RKO (cell line): Measurements from ENCODE around the gene L3MBTL2.
"Not testable (repeated sequence)": the region's sequence is repeated elsewhere in the genome, so short reads cannot be mapped to it uniquely, and the experiment has no call there.

Experiments
- DNase-seq: peaks from one replicate; pipeline ENCODE4 v3.0.0-alpha.2; 2016; ENCODE audit warnings: low spot score

L3MBTL2 gene

GRCh38 chr22:41204992-41205900, at the start of gene L3MBTL2:
Gene L3MBTL2, plus strand, starts transcription at chr22:41205312. Its CDS starts 51 bp downstream, at chr22:41205363.
- peak; percentile 97 for DNase-seq

DNA sequence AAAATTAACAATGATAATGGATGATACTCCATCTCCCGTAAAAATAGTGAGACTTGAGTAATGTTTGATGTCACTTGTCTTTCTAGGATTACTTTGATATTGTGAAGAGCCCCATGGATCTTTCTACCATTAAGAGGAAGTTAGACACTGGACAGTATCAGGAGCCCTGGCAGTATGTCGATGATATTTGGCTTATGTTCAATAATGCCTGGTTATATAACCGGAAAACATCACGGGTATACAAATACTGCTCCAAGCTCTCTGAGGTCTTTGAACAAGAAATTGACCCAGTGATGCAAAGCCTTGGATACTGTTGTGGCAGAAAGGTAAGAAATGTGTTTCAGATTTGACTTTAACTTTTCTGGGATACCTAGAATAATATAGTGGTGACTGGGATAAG, 48.0 kb upstream of the L3MBTL2 start:
- no peak for DNase-seq

DNA sequence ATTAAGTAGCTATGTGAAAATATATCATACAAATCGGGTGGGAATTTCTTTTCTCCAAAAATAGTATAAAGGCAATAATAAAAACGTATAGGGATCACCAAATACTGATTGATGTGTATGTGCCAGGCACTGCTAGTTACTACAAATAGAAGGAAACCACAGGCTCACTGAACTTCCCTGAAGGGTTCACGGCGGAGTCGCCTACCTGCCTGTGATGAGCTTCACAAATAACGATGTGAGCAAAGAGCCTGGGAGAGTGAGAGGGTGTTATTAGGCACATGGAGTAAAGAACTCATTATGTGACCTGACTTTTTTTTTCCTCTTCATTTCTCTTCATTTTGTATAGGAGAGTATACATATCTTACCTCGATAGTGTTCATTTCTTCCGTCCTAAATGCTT, 36.0 kb upstream of the L3MBTL2 start:
- no peak for DNase-seq

- no peak for DNase-seq
These were observed 33.1 kb upstream of the L3MBTL2 start for GRCh38 chr22:41171996-41172395.

- no peak for DNase-seq
These were observed 29.6 kb upstream of the L3MBTL2 start for GRCh38 chr22:41175546-41175945.

GRCh38 chr22:41177040-41177621, 28.0 kb upstream of the L3MBTL2 start:
- DNase-seq: no peak

DNA sequence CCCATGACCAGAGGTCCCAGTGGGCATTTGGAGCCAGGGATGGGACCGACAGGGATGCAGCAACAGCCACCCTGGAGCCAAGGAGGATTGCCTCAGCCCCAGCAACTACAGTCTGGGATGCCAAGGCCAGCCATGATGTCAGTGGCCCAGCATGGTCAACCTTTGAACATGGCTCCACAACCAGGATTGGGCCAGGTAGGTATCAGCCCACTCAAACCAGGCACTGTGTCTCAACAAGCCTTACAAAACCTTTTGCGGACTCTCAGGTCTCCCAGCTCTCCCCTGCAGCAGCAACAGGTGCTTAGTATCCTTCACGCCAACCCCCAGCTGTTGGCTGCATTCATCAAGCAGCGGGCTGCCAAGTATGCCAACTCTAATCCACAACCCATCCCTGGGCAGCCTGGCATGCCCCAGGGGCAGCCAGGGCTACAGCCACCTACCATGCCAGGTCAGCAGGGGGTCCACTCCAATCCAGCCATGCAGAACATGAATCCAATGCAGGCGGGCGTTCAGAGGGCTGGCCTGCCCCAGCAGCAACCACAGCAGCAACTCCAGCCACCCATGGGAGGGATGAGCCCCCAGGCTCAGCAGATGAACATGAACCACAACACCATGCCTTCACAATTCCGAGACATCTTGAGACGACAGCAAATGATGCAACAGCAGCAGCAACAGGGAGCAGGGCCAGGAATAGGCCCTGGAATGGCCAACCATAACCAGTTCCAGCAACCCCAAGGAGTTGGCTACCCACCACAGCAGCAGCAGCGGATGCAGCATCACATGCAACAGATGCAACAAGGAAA, 27.3 kb upstream of the L3MBTL2 start:
- no peak for DNase-seq

- DNase-seq: no peak
These were observed 26.6 kb upstream of the L3MBTL2 start for GRCh38 chr22:41178425-41178975.

DNA sequence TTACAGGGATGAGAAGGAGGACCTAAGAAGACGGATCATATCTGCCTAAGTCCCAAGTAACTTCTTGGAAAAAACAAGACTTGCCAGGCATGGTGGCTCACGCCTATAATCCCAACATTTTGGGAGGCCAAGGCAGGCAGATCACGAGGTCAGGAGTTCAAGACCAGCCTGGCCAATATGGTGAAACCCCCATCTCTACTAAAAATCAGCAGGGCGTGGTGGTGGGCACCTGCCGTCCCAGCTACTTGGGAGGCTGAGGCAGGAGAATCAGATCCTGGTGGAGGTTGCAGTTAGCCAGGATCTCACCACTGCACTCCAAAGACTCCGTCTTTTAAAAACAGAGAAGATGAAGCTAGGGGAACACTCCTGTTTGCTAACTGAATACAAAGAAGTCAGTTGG, 24.8 kb upstream of the L3MBTL2 start:
- DNase-seq: not testable (repeated sequence)

- DNase-seq: no peak
These were observed 24.2 kb upstream of the L3MBTL2 start for GRCh38 chr22:41180926-41181325.

GRCh38 chr22:41181349-41182241, 23.5 kb upstream of the L3MBTL2 start:
- DNase-seq: peak; percentile 49

DNA sequence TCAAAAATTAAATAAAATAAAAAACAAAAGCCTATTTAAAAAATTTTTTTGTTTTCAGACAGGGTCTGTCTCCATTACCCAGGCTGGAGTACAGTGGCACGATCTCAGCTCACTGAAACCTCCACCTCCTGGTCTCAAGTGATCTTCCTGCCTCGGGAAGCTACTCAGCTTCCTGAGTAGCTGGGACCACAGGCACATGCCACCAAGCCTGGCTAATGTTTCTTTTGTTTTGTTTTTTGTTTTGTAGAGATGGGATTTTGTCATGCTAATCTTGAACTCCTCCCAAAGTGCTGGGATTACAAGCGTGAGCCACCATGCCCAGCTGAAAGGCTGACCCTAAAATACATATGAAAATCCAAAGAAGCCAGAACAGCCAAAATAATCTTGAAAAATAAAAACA, 20.4 kb upstream of the L3MBTL2 start:
- DNase-seq: no peak

DNA sequence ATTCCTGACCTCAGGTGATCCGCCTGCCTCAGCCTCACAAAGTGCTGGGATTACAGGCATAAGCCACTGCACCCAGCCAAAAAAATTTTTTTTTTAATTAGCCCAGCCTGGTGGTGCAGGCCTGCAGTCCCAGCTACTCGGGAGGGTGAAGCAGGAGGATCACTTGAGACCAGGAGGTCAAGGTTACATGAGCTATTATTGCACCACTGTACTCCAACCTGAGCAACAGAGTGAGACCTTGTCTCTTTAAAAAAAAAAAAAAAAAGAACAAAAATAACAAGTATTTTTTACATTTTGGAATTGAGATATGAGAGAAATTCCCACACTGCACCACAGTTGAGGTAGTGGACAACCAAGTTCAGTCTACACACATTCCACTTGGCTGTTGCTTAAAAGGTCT, 13.6 kb upstream of the L3MBTL2 start:
- DNase-seq: no peak

DNA sequence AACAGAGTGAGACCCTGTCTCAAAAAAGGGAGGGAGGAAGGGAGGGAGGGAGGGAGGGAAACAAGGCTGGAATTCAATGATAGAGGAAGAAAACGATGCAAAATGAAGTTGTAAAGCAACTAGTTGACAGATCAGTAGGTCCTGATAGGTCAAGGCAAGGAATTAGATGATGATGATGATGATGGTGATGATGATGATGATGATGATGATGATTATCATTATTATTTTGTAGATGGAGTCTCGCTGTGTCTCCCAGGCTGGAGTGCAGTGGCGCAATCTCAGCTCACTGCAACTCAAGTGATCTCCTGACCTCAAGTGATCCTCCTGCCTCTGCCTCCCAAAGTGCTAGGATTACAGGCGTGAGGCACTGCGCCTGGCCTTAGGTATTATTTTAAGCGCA, 11.3 kb upstream of the L3MBTL2 start:
- DNase-seq: no peak

DNA sequence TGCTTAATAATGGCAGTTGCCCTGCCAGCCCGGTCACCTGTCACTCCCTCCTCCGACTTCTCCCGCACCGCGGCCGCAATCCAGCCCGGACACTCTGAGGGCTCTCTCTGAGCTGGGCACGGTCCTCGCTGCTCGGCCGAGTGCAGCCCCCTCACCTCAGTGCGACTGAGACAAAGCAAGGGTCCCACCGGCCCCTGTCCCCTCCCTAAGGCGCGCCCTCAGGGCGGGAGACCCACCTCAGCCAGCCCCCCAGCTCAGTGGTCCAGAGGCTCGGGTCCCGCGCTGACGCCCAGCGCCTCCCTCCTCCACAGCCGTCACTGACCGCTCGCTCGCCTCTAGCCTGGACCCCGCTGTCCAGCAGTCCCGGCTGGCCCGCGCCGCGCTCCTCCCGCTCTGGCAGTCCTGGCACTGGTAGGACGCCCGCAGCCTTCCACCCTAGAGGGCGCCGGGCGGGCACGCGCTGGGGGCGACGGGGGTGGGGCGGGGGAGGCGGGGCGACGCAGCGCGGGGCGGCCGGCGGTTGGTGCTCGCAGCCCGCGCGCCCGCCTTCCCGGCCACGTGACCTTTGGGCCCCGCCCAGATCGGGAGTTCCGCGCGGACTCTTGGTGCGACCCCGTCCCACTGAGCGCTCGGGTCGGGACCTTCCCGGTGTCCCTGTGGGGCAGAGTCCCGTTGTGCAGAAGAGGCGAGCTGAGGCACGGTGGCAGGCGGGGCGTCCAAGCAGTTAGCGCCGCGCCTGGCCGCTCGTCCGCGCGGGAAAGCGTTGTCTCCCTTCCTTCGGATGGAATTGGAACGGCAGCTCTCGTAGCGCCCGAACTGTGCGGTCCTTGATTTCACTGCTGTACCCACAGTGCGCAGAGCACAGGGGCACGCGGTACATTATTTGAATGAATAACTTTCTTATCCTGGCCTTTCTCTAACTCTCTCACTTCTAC, 7.8 kb upstream of the L3MBTL2 start:
- peak; percentile 77 for DNase-seq

DNA sequence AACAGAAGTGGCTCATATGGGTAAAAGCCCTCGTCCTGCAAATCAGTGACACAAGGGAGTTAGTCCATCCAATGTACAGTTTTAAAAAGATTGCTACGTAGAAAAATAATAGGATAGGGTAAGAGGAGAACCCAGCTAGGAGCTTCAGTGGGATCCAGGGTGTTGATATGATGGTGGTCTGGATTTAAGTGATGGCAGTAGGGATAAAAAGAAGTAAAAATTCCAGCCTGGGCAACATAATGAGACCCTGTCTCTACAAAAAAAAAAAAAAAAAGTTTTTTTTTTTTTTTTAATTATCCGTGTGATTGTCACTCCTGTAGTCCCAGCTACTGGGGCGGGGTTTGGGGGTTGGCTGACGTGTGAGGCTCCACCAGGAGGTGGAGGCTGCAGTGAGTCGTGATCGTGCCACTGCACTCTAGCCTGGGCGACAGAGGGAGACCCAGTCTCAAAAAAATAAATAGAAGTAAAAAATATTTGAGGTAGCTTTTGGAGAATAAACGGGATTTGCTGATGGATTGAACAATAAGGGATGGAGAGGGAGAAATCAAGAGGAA, 7.0 kb upstream of the L3MBTL2 start:
- DNase-seq: peak; percentile 47

- DNase-seq: no peak
These were observed 4.0 kb upstream of the L3MBTL2 start for GRCh38 chr22:41201141-41201540.

GRCh38 chr22:41203118-41203517, 2.0 kb upstream of the L3MBTL2 start:
- no peak for DNase-seq

DNA sequence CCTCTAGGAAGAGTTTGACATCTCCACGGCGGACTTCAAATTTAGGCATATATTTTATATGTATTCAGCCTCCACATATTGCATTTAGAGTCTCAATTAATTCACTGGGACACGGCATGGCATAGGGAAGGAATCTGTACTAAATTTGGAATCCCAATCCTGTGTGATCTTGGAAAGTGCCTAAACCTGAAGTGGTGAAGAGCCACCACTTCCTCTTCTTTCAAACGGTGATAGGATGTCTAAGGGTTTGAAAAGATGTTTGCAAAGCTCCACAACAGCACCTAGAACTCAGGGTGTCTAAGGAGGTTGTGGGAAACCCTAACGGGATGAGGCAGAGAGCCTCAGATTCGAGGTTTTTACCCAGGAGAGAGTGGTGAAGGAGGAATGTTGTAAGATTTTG, 1.0 kb upstream of the L3MBTL2 start:
- DNase-seq: no peak

- no peak for DNase-seq
These were observed 1.6 kb downstream of the L3MBTL2 start for GRCh38 chr22:41206719-41207118.
